GM12878 (cell line): ENCODE data around the gene TMEM176A.

Experiments
- EZH2 ChIP-seq: IDR thresholded peaks from 2 replicates; pipeline ENCODE4 v1.6.1; 2012; ENCODE audit warnings: low read depth, mild to moderate bottlenecking, control low read depth, inconsistent platforms, low read length, borderline replicate concordance; ENCODE audit not compliant: control insufficient read depth
- SMAD1 ChIP-seq: fragments of 450-650 bp; IDR thresholded peaks from 2 replicates; pipeline ENCODE4 v1.6.1; 2018; ENCODE audit warnings: mild to moderate bottlenecking, low read depth; ENCODE audit not compliant: partially characterized antibody
- YY1 ChIP-seq: IDR thresholded peaks from 2 replicates; pipeline ENCODE4 v1.6.1; 2011; ENCODE audit warnings: low read depth, mild to moderate bottlenecking, low read length
- TF ChIP-seq, protein P1 (sequence below), 3 experiments: IDR thresholded peaks in 2 of 3; conservative IDR thresholded peaks in 1 of 3; 2 replicates each; pipeline ENCODE4 v1.5.1; 2011; ENCODE audit warnings: low read depth in 3 of 3, low read length in 3 of 3, mild to moderate bottlenecking in 3 of 3, control low read depth in 2 of 3, moderate library complexity in 2 of 3, inconsistent platforms in 1 of 3, mixed read lengths in 1 of 3; ENCODE audit not compliant: control insufficient read depth in 2 of 3, insufficient read depth in 1 of 3; ENCODE audit errors: extremely low read depth in 1 of 3
- TF ChIP-seq, protein P2 (sequence below): fragments of 450-650 bp; IDR thresholded peaks from 2 replicates; pipeline ENCODE4 v1.6.1; 2017; ENCODE audit warnings: mild to moderate bottlenecking

DNA sequence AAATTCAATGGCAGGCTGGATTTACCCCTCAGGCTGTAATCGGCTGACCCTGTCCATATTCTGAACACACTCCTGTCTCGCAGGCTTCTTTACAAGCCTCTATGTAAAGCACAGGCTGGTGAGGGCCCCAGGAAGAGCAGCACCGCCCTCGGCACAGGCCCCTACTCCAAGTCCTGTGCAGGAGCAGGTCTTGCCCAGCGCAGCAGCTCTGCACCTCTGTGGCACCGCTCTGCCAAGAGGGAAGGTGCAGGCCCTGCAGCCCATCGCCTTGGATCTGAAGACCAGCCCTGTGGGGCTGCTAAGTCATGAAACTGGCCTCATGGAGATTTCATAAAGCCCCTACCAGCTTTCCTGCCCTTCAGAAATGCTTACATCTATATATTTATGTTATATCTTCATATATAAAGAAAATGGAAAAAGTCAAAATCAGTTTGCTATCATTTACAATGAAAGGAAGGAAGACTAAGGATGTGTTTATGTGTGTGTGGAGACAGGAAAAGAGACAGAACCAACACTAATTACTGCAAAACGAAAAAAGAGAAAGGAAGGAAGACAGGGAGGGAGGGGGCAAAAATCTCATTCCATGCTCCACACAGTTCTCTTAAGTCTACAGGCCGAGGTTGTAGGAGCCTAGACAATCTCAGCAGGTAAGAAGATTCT, 10.0 kb upstream of the TMEM176A start:
- TF ChIP-seq YY1 (no peak), EZH2 (no peak), SMAD1 (no peak)
- TF ChIP-seq, protein P1, sequence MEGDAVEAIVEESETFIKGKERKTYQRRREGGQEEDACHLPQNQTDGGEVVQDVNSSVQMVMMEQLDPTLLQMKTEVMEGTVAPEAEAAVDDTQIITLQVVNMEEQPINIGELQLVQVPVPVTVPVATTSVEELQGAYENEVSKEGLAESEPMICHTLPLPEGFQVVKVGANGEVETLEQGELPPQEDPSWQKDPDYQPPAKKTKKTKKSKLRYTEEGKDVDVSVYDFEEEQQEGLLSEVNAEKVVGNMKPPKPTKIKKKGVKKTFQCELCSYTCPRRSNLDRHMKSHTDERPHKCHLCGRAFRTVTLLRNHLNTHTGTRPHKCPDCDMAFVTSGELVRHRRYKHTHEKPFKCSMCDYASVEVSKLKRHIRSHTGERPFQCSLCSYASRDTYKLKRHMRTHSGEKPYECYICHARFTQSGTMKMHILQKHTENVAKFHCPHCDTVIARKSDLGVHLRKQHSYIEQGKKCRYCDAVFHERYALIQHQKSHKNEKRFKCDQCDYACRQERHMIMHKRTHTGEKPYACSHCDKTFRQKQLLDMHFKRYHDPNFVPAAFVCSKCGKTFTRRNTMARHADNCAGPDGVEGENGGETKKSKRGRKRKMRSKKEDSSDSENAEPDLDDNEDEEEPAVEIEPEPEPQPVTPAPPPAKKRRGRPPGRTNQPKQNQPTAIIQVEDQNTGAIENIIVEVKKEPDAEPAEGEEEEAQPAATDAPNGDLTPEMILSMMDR (IDR thresholded peaks at IDR 0.05 in 2 of 3, conservative IDR thresholded peaks at IDR 0.05 in 1 of 3; ENCODE audit: control insufficient read depth in 2 of 3, extremely low read depth in 1 of 3, insufficient read depth in 1 of 3, low read depth in 3 of 3, low read length in 3 of 3): no peak
- TF ChIP-seq, protein P2, sequence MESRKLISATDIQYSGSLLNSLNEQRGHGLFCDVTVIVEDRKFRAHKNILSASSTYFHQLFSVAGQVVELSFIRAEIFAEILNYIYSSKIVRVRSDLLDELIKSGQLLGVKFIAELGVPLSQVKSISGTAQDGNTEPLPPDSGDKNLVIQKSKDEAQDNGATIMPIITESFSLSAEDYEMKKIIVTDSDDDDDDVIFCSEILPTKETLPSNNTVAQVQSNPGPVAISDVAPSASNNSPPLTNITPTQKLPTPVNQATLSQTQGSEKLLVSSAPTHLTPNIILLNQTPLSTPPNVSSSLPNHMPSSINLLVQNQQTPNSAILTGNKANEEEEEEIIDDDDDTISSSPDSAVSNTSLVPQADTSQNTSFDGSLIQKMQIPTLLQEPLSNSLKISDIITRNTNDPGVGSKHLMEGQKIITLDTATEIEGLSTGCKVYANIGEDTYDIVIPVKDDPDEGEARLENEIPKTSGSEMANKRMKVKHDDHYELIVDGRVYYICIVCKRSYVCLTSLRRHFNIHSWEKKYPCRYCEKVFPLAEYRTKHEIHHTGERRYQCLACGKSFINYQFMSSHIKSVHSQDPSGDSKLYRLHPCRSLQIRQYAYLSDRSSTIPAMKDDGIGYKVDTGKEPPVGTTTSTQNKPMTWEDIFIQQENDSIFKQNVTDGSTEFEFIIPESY: no peak
